DOHH2 (cell line): Measurements from ENCODE around the gene TMEM253.

ENCODE experiments used
- H3F3A ChIP-seq: fragments of 200-600 bp; sonication (generic), shearing (Covaris generic); 2 replicates; pipeline ENCODE4 v1.6.0; 2016; ENCODE audit warnings: antibody characterized with exemption, mild to moderate bottlenecking; ENCODE audit not compliant: control insufficient read depth, insufficient read depth
- H3K27ac ChIP-seq: fragments of 200-600 bp; sonication (generic); 2 replicates; pipeline ENCODE4 v1.5.1; 2014; ENCODE audit warnings: low read depth, mild to moderate bottlenecking, low read length, moderate library complexity
- H3K27me3 ChIP-seq: fragments of 200-600 bp; sonication (generic); 2 replicates; pipeline ENCODE4 v1.6.1; 2014; ENCODE audit warnings: mild to moderate bottlenecking, low read length, mixed read lengths; ENCODE audit not compliant: control insufficient read depth
- H3K36me3 ChIP-seq: fragments of 200-600 bp; sonication (generic); 2 replicates; pipeline ENCODE4 v1.6.1; 2014; ENCODE audit warnings: mild to moderate bottlenecking, low read length, moderate library complexity, mixed read lengths; ENCODE audit not compliant: control insufficient read depth
- H3K4me1 ChIP-seq: fragments of 200-600 bp; sonication (generic); 2 replicates; pipeline ENCODE4 v1.6.1; 2014; ENCODE audit warnings: mild to moderate bottlenecking, low read length, mixed read lengths; ENCODE audit not compliant: control insufficient read depth
- H3K4me2 ChIP-seq: fragments of 200-600 bp; sonication (generic); 2 replicates; pipeline ENCODE4 v1.6.0; 2014; ENCODE audit warnings: mild to moderate bottlenecking, low read length, moderate library complexity
- H3K4me3 ChIP-seq: fragments of 200-600 bp; sonication (generic); 2 replicates; pipeline ENCODE4 v1.5.1; 2014; ENCODE audit warnings: mild to moderate bottlenecking, low read length, mixed read lengths
- H3K79me2 ChIP-seq: fragments of 200-600 bp; sonication (generic); 2 replicates; pipeline ENCODE4 v1.6.1; 2014; ENCODE audit warnings: mild to moderate bottlenecking, low read length, mixed read lengths; ENCODE audit not compliant: control insufficient read depth
- H3K9me2 ChIP-seq: fragments of 200-600 bp; sonication (generic); replicated peaks from 2 replicates; pipeline ENCODE4 v1.6.1; 2014; ENCODE audit warnings: mild to moderate bottlenecking, low read length, mixed read lengths; ENCODE audit not compliant: control insufficient read depth
- H3K9me3 ChIP-seq: fragments of 200-600 bp; sonication (generic); 2 replicates; pipeline ENCODE4 v1.6.1; 2014; ENCODE audit warnings: antibody characterized with exemption, low read length, mixed read lengths; ENCODE audit not compliant: control insufficient read depth, insufficient read depth
- H4K20me1 ChIP-seq: fragments of 200-600 bp; sonication (generic); 2 replicates; pipeline ENCODE4 v1.6.0; 2014; ENCODE audit warnings: low read depth, mild to moderate bottlenecking, antibody characterized with exemption, low read length, moderate library complexity; ENCODE audit not compliant: control insufficient read depth, insufficient read depth
- CTCF ChIP-seq: fragments of 200-600 bp; sonication (generic); IDR thresholded peaks from one replicate; pipeline ENCODE4 v1.5.1; 2014; ENCODE audit warnings: antibody characterized with exemption, mild to moderate bottlenecking, low read depth, low read length; ENCODE audit not compliant: poor library complexity, severe bottlenecking
- EZH2phosphoT487 ChIP-seq: fragments of 200-600 bp; sonication (generic); IDR thresholded peaks from 2 replicates; pipeline ENCODE4 v1.6.1; 2017; ENCODE audit warnings: borderline replicate concordance, mild to moderate bottlenecking, antibody characterized with exemption, low read length, moderate library complexity, mixed read lengths

The TMEM253 gene

GRCh38 chr14:21097636-21098075 lies 3.2 kb upstream of the TMEM253 start:
- TF ChIP-seq EZH2phosphoT487, result no peak
- Histone ChIP-seq H3K9me3 (no peaks in the 10 kb centered on the region), H3K4me2 (peak overlapping the region; percentile 37; the same call in 1 of the 2 replicates), H3K4me1 (peaks cover 41% of the 10 kb centered on the region), H3K4me3 (peak overlapping the region; percentile 40), H3K36me3 (no peaks in the 10 kb centered on the region; the same call in 1 of the 2 replicates), H3K27ac (no peak overlapping the region), H3K9me2 (no peaks in the 10 kb centered on the region), H3K27me3 (peaks cover 4% of the 10 kb centered on the region; the same call in 1 of the 2 replicates), H4K20me1 (peaks cover 7% of the 10 kb centered on the region; the same call in 1 of the 2 replicates), H3F3A (peaks cover 13% of the 10 kb centered on the region), H3K79me2 (no peaks in the 10 kb centered on the region; the same call in 1 of the 2 replicates)

DNA sequence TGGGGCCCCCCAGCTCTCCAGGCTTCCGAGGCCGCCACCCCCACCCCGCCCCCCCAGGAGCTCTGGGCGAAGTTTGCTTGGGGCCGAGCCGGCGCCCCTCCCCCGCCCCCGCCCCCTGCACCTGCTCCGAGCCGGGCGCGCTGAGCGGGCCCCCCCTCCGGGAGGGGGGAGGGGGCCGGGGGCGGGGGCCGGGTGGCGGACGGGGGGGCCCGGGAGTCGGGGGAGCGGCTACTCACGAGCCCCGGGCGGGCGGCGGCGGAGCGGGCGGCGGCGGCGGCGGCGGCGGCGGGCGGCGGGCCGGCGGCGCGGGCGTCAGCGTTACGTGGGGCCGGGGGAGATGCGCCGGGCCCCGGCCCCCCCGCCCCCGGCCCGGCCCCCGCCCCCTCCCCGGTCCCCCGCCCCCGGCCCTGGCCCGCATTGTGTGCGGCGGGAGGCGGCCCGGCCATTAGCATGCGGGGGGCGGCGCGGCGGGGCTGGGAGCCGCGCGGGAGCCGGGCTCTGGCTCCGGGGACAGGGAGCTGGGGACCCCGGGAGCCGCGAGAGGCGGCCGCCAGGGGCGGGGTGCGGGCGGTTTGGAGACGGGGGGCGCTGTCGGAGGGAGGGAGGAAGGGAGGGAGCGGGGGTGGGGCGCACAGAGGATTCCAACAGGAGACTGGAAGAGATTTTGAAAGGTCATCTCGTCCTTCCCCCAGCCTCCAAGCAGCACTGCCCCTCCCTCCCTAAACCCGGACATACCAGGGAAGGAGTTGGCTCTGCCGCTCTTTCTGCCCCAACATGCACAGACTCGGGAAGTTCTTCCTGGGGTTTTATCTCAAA lies 2.6 kb upstream of the TMEM253 start, which contains the start of gene ZNF219:
Gene ZNF219 (minus strand): TSS at position 580 of the 816 bp plus-strand sequence. CDS start 5,064 bp downstream, outside the sequence.
- H3K27me3 ChIP-seq, result peaks cover 4% of the 10 kb centered on the region; the same call in 1 of the 2 replicates
- H3K36me3 ChIP-seq, result no peaks in the 10 kb centered on the region
- H3K9me2 ChIP-seq, result no peaks in the 10 kb centered on the region
- H3K4me3 ChIP-seq, result peak within 1 kb of the TSS; percentile 83
- peak within 1 kb of the TSS; percentile 84 for H3K4me2 ChIP-seq
- H3F3A ChIP-seq, result peaks cover 13% of the 10 kb centered on the region
- no peaks in the 10 kb centered on the region for H3K9me3 ChIP-seq
- H3K79me2 ChIP-seq, result peaks cover 6% of the 10 kb centered on the region; the same call in 1 of the 2 replicates
- peaks cover 2% of the 10 kb centered on the region; the same call in 1 of the 2 replicates for H4K20me1 ChIP-seq
- TF ChIP-seq CTCF, result no peak
- TF ChIP-seq EZH2phosphoT487, result no peak
- H3K4me1 ChIP-seq, result peaks cover 44% of the 10 kb centered on the region
- no peak within 1 kb of the TSS for H3K27ac ChIP-seq

DNA sequence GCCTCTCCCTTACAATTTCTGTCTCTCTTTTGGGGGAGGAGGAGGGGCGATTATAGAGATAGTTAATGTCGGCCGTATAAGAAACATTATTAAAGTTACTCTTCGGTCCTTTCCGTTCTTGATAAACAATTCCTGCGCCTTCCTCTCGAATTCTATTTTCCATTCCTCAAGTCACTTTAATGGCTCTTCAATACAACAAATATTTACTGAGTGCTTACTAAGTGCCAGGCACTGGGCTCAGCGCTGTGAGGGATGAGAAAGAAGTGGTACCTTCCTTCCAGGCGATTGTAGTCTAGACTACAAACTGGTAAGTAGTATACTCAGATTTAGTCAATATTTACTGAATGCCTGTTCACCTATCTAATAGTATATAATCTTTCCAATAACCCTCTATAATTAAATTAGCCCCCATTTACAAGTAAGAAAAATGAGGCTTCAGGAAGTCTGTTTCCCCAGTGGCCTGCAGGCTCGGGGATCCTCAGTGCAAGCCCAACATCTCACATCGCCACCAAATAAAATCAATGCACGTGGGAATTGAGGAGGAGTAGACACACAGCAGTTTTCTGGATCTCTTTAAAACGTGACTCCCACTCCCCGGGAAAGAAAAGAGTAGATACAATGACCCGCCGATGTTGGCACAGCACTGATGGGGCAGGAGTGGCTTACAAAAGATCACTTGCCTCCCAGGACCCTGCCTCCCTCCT lies 1.8 kb upstream of the TMEM253 start:
- H3K79me2 ChIP-seq, result peaks cover 8% of the 10 kb centered on the region
- peaks cover 4% of the 10 kb centered on the region; the same call in 1 of the 2 replicates for H3K27me3 ChIP-seq
- peaks cover 13% of the 10 kb centered on the region for H3F3A ChIP-seq
- H4K20me1 ChIP-seq, result no peaks in the 10 kb centered on the region
- peaks cover 2% of the 10 kb centered on the region for H3K36me3 ChIP-seq
- H3K4me3 ChIP-seq, result peak overlapping the region; percentile 83
- H3K9me2 ChIP-seq, result no peaks in the 10 kb centered on the region
- H3K27ac ChIP-seq, result no peak overlapping the region
- H3K9me3 ChIP-seq, result no peaks in the 10 kb centered on the region
- peaks cover 42% of the 10 kb centered on the region for H3K4me1 ChIP-seq
- H3K4me2 ChIP-seq, result peak overlapping the region; percentile 84
- no peak for TF ChIP-seq EZH2phosphoT487
- TF ChIP-seq CTCF, result no peak
